Measurements from ENCODE around the gene CMBL. TPM values are rescaled to one million over a fixed set of nuclear protein-coding genes. Genes with fewer than 3 reads are reported as not detected.
A peak's percentile ranks its signal among the peaks of the same experiment; 100 is the strongest.

Gene CMBL
- polyA plus RNA-seq, 3 donors, result 0.39 to 5.4 TPM; not detected in 1

DNA sequence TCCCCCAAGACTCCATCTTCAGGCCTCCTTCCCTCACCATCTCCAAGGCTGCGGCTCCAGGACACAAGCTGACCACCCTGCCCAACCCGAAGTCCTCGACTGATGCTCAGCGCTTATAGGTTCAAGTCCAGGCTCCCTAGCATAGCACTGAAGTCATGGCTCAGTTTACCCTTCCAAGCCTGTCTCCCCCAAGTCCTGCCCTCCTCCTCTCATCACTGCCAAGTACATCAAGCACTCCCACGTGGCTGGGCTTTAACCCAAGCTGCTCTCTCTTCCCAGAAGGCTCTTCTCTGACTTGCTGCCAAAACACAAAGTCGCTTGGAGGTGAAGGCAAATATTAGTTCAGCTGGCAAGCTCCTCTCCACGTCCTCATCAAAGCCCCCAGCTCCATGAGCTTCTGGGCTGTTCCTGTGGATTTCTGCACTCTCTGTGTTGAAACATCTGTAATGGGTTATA, 23.7 kb upstream of the CMBL start:
- H3K4me1 ChIP-seq (ENCODE audit: control insufficient read depth in 1 of 2, insufficient read depth in 2 of 2, low read length in 2 of 2), result peaks cover 11 to 15% of the 10 kb centered on the region in 2 donors
- Mint-ChIP-seq H3K27me3 (ENCODE audit: low read depth in 3 of 3) (peaks cover 36 to 49% (median 38%) of the 10 kb centered on the region in 3 donors), H3K4me3 (peak overlapping the region in 1 of 2 donors; percentile 14), H3K9me3 (peaks cover 0 to 10% (median 0%) of the 10 kb centered on the region in 7 donors), H3K36me3 (peaks cover 0 to 2% of the 10 kb centered on the region in 2 donors), H3K27ac (peak overlapping the region in 1 of 7 donors; percentile 33), H3K4me1 (peaks cover 16% of the 10 kb centered on the region)
- H3K9me3 ChIP-seq (replicated peaks in 1 of 2; ENCODE audit: control insufficient read depth in 1 of 2, insufficient read depth in 1 of 2, low read length in 2 of 2), result no peaks in the 10 kb centered on the region
- DNase-seq, result no peak
- no peak overlapping the region for H3K27ac ChIP-seq (ENCODE audit: low read depth in 1 of 2, low read length in 2 of 2)
- intact Hi-C loops (cut with micrococcal nuclease), result no loop called here
- H3K79me2 ChIP-seq (ENCODE audit: insufficient read depth, low read length), result no peaks in the 10 kb centered on the region
- H2AFZ ChIP-seq (ENCODE audit: insufficient read depth, low read depth, low read length, poor library complexity, severe bottlenecking), result no peak overlapping the region
- no peak overlapping the region for H3K4me3 ChIP-seq (replicated peaks in 1 of 3; ENCODE audit: low read depth in 2 of 3, low read length in 3 of 3)
- H4K20me1 ChIP-seq (ENCODE audit: insufficient read depth, low read length), result no peaks in the 10 kb centered on the region
- 97% methylated on average over 4 of the region's 7 CpGs for WGBS (ENCODE audit: insufficient coverage)
- no peak overlapping the region for H3K9ac ChIP-seq (ENCODE audit: insufficient read depth, low read length, poor library complexity, severe bottlenecking)
- TF ChIP-seq, protein P1, sequence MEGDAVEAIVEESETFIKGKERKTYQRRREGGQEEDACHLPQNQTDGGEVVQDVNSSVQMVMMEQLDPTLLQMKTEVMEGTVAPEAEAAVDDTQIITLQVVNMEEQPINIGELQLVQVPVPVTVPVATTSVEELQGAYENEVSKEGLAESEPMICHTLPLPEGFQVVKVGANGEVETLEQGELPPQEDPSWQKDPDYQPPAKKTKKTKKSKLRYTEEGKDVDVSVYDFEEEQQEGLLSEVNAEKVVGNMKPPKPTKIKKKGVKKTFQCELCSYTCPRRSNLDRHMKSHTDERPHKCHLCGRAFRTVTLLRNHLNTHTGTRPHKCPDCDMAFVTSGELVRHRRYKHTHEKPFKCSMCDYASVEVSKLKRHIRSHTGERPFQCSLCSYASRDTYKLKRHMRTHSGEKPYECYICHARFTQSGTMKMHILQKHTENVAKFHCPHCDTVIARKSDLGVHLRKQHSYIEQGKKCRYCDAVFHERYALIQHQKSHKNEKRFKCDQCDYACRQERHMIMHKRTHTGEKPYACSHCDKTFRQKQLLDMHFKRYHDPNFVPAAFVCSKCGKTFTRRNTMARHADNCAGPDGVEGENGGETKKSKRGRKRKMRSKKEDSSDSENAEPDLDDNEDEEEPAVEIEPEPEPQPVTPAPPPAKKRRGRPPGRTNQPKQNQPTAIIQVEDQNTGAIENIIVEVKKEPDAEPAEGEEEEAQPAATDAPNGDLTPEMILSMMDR (IDR thresholded peaks at IDR 0.05), result no peak
- peaks cover 27 to 47% of the 10 kb centered on the region in 2 donors for H3K27me3 ChIP-seq (ENCODE audit: control insufficient read depth in 2 of 2, insufficient read depth in 2 of 2, low read length in 2 of 2)
- no peaks in the 10 kb centered on the region for H3K36me3 ChIP-seq (replicated peaks in 1 of 2; ENCODE audit: control insufficient read depth in 1 of 2, insufficient read depth in 2 of 2, low read length in 2 of 2)
- no peak overlapping the region for H3K4me2 ChIP-seq (replicated peaks; ENCODE audit: extremely low read depth, low read length, poor library complexity, severe bottlenecking)

DNA sequence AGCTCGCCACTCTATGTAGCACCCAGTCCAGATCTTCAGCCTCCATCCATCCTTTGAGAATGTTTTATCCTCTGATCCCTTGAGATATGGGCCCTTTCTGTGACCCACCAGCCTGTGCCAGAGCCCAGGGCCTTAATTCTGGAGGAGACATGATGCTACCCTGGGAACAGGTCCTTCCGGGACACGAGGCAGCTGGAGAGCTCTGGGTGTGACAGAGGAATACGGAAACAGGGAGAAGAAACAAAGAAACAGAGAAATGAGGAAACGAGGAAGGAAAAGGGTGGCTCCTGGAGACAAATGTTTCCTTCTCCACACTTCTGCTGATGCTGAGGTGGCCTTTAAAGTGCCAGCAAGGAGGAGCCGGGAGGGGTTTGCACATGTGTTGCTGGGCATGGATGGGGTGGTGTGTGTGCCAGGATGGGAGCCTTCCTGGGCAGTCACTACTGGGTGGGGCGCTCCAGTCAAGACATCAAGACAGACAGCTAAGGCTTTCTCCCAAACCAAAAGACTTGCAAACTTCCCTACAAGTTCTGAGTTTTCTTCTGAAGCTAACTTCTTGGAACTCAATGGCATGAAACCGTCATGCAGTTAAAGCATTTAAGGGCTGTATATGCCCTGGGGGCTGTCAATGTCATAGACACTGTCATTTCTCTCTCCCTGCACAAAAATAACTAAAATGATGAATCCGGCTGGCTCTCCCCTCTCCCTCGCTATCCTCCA, 23.0 kb upstream of the CMBL start:
- WGBS (ENCODE audit: insufficient coverage), result 88% methylated on average over 5 of the region's 10 CpGs
- Histone ChIP-seq H3K79me2 (ENCODE audit: insufficient read depth, low read length) (no peaks in the 10 kb centered on the region), H3K9me3 (replicated peaks in 1 of 2; ENCODE audit: control insufficient read depth in 1 of 2, insufficient read depth in 1 of 2, low read length in 2 of 2) (no peaks in the 10 kb centered on the region), H3K4me1 (ENCODE audit: control insufficient read depth in 1 of 2, insufficient read depth in 2 of 2, low read length in 2 of 2) (peaks cover 11 to 15% of the 10 kb centered on the region in 2 donors), H4K20me1 (ENCODE audit: insufficient read depth, low read length) (no peaks in the 10 kb centered on the region), H3K4me3 (replicated peaks in 1 of 3; ENCODE audit: low read depth in 2 of 3, low read length in 3 of 3) (no peak overlapping the region), H3K36me3 (replicated peaks in 1 of 2; ENCODE audit: control insufficient read depth in 1 of 2, insufficient read depth in 2 of 2, low read length in 2 of 2) (no peaks in the 10 kb centered on the region), H3K9ac (ENCODE audit: insufficient read depth, low read length, poor library complexity, severe bottlenecking) (no peak overlapping the region), H2AFZ (ENCODE audit: insufficient read depth, low read depth, low read length, poor library complexity, severe bottlenecking) (no peak overlapping the region), H3K27ac (ENCODE audit: low read depth in 1 of 2, low read length in 2 of 2) (no peak overlapping the region), H3K4me2 (replicated peaks; ENCODE audit: extremely low read depth, low read length, poor library complexity, severe bottlenecking) (no peak overlapping the region), H3K27me3 (ENCODE audit: control insufficient read depth in 2 of 2, insufficient read depth in 2 of 2, low read length in 2 of 2) (peaks cover 27 to 47% of the 10 kb centered on the region in 2 donors)
- Mint-ChIP-seq H3K4me1 (peaks cover 16% of the 10 kb centered on the region), H3K27me3 (ENCODE audit: low read depth in 3 of 3) (peaks cover 37 to 49% (median 38%) of the 10 kb centered on the region in 3 donors), H3K9me3 (peaks cover 0 to 10% (median 0%) of the 10 kb centered on the region in 7 donors), H3K4me3 (peak overlapping the region in 1 of 2 donors; percentile 63), H3K36me3 (peaks cover 0 to 2% of the 10 kb centered on the region in 2 donors), H3K27ac (peak overlapping the region in 1 of 7 donors; percentile 33)
- no peak for DNase-seq
- TF ChIP-seq, protein P1 (IDR thresholded peaks at IDR 0.05), result no peak
- intact Hi-C loops (cut with micrococcal nuclease), result no loop called here
